Panc1 (cell line): Measurements from ENCODE around the gene C1S. TPM values are rescaled to one million over a fixed set of nuclear protein-coding genes. Genes with fewer than 3 reads are reported as not detected.

Experiments used
- ATAC-seq: fragments of 200-7000 bp; cut with Tn5 transposase; 2 replicates; pipeline ENCODE4 v1.9.1; 2020; ENCODE audit warnings: mild to moderate bottlenecking, moderate library complexity
- BruUV-seq: library from RNA; stranded (reverse); fragments of 400-500 nt; replicated peaks from 2 replicates; lab custom pipeline; 2021; lab: Mats Ljungman, UMichigan
- CTCF ChIA-PET: fragments of 300-600 bp; sonication (Branson Sonifier 250); formaldehyde crosslinking; loops from one replicate; lab custom pipeline; 2022; ENCODE audit warnings: antibody characterized with exemption; lab: Charles Lee
- POLR2A ChIA-PET: fragments of 300-600 bp; sonication (Branson Sonifier 250); formaldehyde crosslinking; loops from one replicate; lab custom pipeline; 2022; ENCODE audit warnings: antibody characterized with exemption; lab: Charles Lee
- DNase-seq: peaks from one replicate; pipeline ENCODE4 v3.0.0-alpha.2; 2010; ENCODE audit warnings: low read depth, low spot score
- H3K27ac ChIP-seq: 2 replicates; pipeline ENCODE4 v1.5.1; 2011; ENCODE audit warnings: mild to moderate bottlenecking, low read length, inconsistent platforms
- H3K27me3 ChIP-seq: fragments of 200-500 bp; sonication (Bioruptor generic); 2 replicates; pipeline ENCODE4 v1.6.0; 2014; ENCODE audit warnings: low read length, inconsistent platforms; ENCODE audit not compliant: control insufficient read depth, insufficient read depth
- H3K36me3 ChIP-seq: fragments of 200-500 bp; sonication (Bioruptor generic); 2 replicates; pipeline ENCODE4 v1.5.1; 2014; ENCODE audit warnings: inconsistent platforms, mild to moderate bottlenecking, low read length, moderate library complexity; ENCODE audit not compliant: control insufficient read depth, insufficient read depth
- H3K4me1 ChIP-seq: 2 replicates; pipeline ENCODE4 v1.5.1; 2011; ENCODE audit warnings: inconsistent platforms, mild to moderate bottlenecking, low read length, moderate library complexity; ENCODE audit not compliant: control insufficient read depth, insufficient read depth
- H3K4me3 ChIP-seq, 2 experiments: 2 replicates each; pipeline ENCODE4 v1.5.1; 2011 to 2012; ENCODE audit warnings: low read depth in 2 of 2, low read length in 2 of 2, mild to moderate bottlenecking in 2 of 2, inconsistent platforms in 1 of 2, moderate library complexity in 1 of 2
- H3K9me3 ChIP-seq: fragments of 200-500 bp; sonication (Bioruptor generic); 2 replicates; pipeline ENCODE4 v1.5.1; 2014; ENCODE audit warnings: low read depth, mild to moderate bottlenecking, inconsistent platforms, low read length, moderate library complexity; ENCODE audit not compliant: control insufficient read depth, insufficient read depth
- CTCF ChIP-seq: fragments of 450-650 bp; IDR thresholded peaks from 2 replicates; pipeline ENCODE4 v1.5.1; 2017; ENCODE audit warnings: mild to moderate bottlenecking
- POLR2AphosphoS5 ChIP-seq: IDR thresholded peaks from 2 replicates; pipeline ENCODE4 v1.6.1; 2012; ENCODE audit warnings: mild to moderate bottlenecking, low read depth, low read length, moderate library complexity
- REST ChIP-seq, 2 experiments: IDR thresholded peaks; 2 replicates each; pipeline ENCODE4 v1.6.1; 2011 to 2012; ENCODE audit warnings: low read depth in 2 of 2, control low read depth in 1 of 2, low read length in 1 of 2, mild to moderate bottlenecking in 1 of 2, moderate library complexity in 1 of 2; ENCODE audit not compliant: insufficient read depth in 1 of 2
- SIN3A ChIP-seq: IDR thresholded peaks from 2 replicates; pipeline ENCODE4 v1.6.1; 2012; ENCODE audit warnings: low read depth, mild to moderate bottlenecking, low read length, moderate library complexity, borderline replicate concordance; ENCODE audit not compliant: insufficient read depth
- TCF7L2 ChIP-seq: IDR thresholded peaks from 2 replicates; pipeline ENCODE4 v1.6.1; 2011; ENCODE audit warnings: mild to moderate bottlenecking, low read depth, low read length, inconsistent platforms
- in situ Hi-C: cut with HindIII; loops from 2 replicates; pipeline ENCODE4 v1.10.0; 2016; ENCODE audit warnings: low sequenced_read_pairs, low pct_unique_long_range_greater_than_20kb
- intact Hi-C: fragments of 100-400 bp; cut with micrococcal nuclease; formaldehyde crosslinking; loops from one replicate; pipeline ENCODE4 v1.10.0; 2022; ENCODE audit not compliant: unreplicated experiment
- total RNA-seq: library from RNA; stranded (reverse); gene quantifications from one replicate; pipeline ENCODE4 v1.2.1, GENCODE V29; 2021; ENCODE audit not compliant: unreplicated experiment

The C1S gene
- total RNA-seq, 1 experiment from 2014 or later = 1.8 TPM

- no peak overlapping the region for H3K27ac ChIP-seq
- CTCF ChIA-PET = interaction anchor here (1.2 kb wide), 1 partner anchor 48 kb away, joined by 4 read pairs; the partner anchor contains the start of gene C1RL
- BruUV-seq = no TSS peak
Measured at GRCh38 chr12:7061138-7061537, 620 bp downstream of the C1S start.

GRCh38 chr12:7061596-7061995 is 1.1 kb downstream of the C1S start:
- intact Hi-C loops = no loop called here
- H3K27ac ChIP-seq = no peak overlapping the region
- in situ Hi-C loops = no loop called here
- no peaks in the 10 kb centered on the region for H3K4me1 ChIP-seq
- H3K4me3 ChIP-seq = no peak overlapping the region
- no peak for TF ChIP-seq TCF7L2
- TF ChIP-seq CTCF = no peak
- TF ChIP-seq POLR2AphosphoS5 = no peak
- TF ChIP-seq SIN3A = no peak
- no peak for TF ChIP-seq REST (IDR thresholded peaks at IDR 0.05; ENCODE audit: insufficient read depth in 1 of 2, low read depth in 2 of 2, low read length in 1 of 2)
- H3K9me3 ChIP-seq = no peaks in the 10 kb centered on the region
- no peak for ATAC-seq
- H3K36me3 ChIP-seq = no peaks in the 10 kb centered on the region
- POLR2A ChIA-PET = no interaction called here
- CTCF ChIA-PET = no interaction called here
- BruUV-seq = no TSS peak
- no peak for DNase-seq
- no peaks in the 10 kb centered on the region for H3K27me3 ChIP-seq

More at GRCh38 chr12:7061138-7061537, 620 bp downstream of the C1S start:
- Histone ChIP-seq H3K4me3 (no peak overlapping the region), H3K4me1 (no peaks in the 10 kb centered on the region), H3K36me3 (no peaks in the 10 kb centered on the region), H3K27me3 (no peaks in the 10 kb centered on the region), H3K9me3 (no peaks in the 10 kb centered on the region)
- intact Hi-C loops = no loop called here
- DNase-seq = no peak
- no peak for ATAC-seq
- TF ChIP-seq POLR2AphosphoS5 = no peak
- no peak for TF ChIP-seq CTCF
- TF ChIP-seq TCF7L2 = no peak
- in situ Hi-C loops = no loop called here
- POLR2A ChIA-PET = no interaction called here
